Activated CD4-positive, CD25-positive, alpha-beta regulatory T cell treated with anti-CD3 and anti-CD28 coated beads, Interleukin-2, amount 50 U/mL, for 16 hours (primary cell): ENCODE results near the gene PPFIBP1.
"Not testable (repeated sequence)": the region's sequence is repeated elsewhere in the genome, so short reads cannot be mapped to it uniquely, and the experiment has no call there.

Experiments used
- DNase-seq: peaks from one replicate; pipeline ENCODE4 v3.0.0-alpha.2; 2020; ENCODE audit warnings: low read depth, low spot score

The PPFIBP1 gene

DNA sequence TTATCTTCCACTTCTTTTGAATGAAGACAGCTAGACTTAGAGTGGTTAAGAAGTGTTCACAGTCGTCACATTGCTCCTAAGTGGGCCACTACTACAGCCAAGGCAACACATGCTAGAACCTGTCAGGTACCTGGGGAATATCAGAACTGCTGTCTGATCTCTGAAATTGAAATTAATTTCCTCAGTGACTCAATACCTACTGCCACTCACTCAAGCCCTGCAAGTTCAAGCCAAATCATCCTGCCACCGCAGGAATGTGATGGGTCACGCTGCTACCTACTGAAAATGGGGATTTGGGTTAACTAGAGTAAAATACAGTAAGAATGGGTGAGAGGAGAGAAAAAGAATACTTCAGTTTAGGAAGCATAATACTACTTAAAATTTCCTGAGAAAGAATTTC, 67.7 kb downstream of the PPFIBP1 start:
- not testable (repeated sequence) for DNase-seq

DNA sequence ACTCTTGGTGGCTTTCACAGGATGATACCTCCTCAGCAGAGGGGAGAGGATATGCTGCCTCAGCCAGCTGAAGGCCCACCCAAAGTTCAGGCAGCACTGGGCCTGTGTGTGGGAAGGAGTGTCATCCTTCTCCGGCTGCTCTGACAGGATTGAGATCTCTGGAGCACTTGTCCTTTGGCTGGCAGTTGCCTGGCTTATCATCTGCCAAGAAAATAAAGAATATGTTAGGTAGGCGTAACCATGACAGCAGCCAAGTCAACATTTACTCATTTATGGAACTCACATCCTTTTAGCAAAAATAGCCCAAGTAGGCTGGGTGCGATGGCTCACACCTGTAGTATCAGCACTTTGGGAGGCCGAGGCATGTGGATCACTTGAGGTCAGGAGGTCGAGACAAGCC, 68.5 kb downstream of the PPFIBP1 start:
- DNase-seq = no peak

DNA sequence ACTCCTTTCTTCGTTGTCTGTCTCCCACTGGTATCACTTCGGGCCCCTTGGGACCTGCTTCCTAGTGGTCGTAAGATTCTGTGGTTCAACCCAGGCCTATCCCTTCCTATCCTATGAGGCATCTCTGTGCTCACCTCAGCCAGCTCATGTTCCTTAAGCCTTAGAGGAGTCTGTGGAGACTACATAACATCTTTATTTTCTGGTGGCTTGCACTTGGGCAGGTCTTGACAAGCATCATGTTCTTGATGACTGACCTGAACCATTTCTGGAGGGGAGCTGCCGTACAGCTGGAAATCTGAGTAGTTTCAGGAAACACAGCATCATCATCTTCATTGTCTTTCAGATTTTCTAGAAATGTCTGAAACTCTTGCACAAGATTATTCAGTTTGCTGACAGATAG, 69.3 kb downstream of the PPFIBP1 start:
- DNase-seq = no peak

DNA sequence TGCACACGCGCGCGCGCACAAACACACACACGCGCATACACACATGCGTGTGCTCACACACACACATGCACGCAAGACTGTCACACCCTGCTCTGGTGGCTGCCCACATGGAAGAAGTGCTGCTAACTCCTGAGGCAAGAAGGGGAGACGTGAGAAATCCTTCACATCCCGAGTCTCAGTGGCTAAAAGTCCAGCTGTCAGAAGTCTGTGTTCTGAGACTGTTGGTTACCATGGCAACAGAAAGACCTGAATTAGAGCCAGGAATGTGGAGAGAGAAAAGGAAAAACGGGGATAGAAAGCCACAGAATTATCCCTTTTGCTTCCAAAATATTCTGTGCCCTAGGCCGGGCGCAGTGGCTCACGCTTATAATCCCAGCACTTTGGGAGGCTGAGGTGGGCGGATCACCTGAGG, 71.2 kb downstream of the PPFIBP1 start:
- DNase-seq = no peak

DNA sequence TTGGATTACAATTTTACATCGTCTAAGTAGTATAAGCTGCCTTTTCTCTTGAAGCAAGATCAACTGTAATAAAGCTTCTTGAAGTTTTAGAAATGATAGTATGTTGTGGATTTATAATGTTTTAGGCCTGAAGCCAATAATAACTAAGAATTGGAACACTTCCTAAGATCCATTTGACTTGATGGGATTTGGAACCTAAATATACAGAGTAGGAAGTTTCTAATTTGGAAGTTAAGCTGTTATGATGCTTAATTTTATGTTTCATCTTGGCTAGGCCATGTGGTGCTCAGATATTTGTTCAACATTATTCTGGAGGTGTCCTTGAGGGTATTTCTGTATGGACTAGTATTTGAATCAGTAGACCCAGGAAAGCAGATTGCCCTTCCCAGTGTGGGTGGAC, 74.9 kb downstream of the PPFIBP1 start:
- not testable (repeated sequence) for DNase-seq

DNA sequence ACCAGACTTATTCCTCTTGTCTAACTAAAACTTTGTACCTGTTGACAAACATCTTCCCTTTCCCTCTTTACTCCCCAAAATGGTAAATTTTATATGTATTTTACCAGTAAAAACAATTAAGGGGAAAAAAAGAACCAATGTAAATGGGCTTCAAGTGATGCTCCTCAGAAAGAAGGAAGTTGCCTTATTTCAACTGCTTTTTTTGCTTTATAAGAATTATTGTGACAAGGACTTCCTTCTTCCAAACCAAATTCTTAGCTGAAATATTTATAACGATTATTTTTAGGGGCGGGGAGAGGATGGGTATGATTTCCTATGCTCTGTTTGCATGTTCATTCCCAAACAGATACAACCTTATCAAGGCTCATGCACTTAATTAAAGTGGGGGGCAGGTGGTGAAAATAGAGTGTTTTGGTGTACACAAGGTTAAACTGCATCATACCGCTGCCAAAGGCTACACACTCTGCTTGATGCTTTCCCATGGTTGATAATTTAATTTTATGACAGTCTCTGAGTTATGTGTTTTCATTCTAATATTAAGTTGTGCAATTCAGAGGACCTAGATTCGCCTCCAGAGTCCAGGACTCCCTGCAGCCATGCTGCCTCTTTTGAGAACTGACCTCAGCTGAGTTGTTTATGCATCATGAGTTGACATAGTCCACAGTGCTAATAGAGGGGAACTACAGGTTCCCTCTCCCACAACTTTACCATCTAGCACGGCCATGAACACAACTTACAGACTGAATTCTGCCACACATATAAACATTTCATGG, 77.2 kb downstream of the PPFIBP1 start:
- not testable (repeated sequence) for DNase-seq

DNA sequence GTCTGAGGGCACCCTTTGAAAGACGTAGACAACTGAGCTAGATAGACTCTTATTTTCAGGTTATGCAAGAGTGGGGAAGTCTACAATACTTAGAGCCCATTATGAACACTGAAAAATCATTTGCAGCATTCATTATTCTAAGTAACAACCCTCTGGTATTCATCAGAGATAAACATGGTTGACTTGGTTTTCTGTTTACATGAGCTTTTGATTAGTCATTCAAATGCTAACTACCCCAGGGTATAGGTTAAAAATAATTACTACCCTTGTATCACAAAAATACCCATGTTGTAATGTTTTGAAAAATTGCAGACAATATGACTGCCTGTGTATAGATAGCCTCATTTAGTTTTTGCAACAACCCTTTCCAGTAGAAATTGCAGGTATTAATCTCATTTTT, 78.5 kb downstream of the PPFIBP1 start:
- DNase-seq = no peak

DNA sequence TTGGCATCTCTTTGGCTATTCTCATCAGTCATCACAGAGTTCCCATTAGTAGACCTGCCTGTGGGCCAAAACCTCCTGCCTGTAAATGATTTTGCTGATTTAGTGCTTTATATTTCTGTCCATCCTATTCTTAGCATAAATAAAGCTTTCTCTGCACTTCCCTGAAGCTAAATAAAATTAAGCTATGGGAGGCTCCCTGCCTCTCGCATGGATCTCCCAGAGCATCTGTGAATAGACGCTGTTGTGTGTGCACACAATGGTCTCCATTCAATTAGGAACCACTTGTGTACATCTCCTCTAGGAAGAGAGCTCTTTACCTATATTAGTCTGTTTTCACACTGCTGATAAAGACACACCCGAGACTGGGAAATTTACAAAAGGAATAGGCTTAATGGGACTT, 80.4 kb downstream of the PPFIBP1 start:
- no peak for DNase-seq

DNA sequence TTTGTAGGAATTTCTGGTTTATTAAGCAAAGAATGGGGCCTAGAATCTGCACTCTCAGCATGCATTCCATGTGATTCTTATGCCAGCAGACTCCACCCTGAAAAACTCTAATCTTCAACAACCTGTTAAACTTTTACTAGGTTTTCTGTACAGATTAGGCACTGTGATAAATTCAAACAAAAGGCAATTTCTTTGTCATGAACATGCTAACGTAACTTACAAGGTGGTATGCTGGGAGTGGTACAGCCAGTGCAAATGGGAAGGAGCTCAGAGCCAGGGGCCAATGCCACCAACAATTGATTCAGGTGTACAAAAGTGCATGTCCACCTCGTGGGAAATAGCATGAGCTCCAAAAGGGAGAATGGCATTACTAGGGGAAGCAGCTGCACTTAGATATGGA, 83.0 kb downstream of the PPFIBP1 start:
- no peak for DNase-seq

DNA sequence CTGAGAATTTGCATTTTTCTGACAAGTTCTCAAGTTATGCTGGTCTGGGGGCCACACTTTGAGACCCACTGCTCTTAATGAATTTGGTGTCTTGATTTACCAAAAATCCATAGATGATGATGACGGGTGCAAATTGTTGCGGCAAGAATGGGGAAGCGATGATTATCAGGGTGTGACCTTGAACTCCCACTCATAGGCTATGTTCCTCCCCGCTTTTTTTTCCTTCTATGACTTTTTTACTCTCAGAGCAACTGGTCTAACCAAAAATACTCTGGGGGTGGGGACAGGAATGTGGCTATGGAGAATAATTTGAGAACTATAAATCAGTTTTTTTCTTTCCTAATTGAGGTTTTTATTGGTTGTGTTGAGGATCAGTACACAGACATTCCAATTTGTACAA, 83.6 kb downstream of the PPFIBP1 start:
- DNase-seq = no peak

DNA sequence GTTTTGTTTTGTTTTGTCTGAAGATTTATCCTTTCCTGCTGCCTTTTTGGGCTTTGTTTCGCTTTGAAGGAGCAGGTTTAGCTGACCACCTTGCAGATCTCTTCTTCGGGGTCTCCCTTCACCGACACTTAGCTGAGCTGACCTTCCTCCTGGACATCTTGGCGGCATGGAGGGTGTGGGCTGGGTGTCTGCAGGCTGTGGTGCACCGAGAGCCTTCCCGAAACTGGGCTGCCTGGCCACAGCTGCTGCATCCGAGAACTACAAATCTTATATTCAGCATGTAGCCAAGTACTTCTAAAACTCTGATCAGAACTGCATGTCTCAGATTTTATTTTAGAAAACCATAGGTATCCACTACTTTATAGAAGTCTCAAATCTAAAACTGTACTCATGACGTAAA, 84.9 kb downstream of the PPFIBP1 start:
- DNase-seq = no peak

DNA sequence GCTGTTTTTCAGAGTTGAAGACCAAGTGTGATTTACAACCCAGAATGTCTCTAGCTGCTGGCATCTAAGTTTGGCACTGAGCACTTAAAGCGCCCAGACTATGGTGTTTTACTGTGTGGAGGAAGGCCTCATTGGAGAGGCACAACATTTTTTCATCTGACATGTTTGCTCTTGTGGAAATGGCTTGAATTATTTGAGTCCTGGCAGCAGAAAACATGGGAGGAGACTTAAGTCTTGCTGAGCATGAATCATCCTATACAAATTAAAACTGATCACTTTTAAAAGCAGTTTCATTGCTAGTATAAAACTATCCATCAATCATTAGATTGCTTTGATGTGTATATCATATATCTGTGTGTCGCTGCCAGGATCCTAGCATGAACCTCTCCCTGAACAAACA, 86.4 kb downstream of the PPFIBP1 start:
- no peak for DNase-seq

DNA sequence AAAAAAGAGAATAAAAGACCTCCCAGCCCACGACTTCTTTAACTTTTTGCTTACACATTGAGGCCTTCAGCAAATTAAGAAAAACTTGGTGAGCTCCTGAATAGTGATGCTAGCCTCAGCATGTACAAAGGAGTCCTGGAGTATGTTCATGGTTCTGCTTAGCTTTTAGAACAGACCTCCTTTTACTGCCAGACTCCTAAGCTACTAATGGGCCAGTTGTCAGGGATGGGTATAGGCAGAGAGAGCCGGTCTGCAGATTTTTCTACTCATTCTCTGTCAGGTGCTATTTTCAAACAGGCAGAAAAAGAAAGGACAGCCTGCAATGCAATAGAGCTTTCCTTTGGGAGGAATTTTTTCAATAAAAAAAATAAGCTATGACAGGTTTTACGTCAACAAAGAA, 90.4 kb downstream of the PPFIBP1 start:
- DNase-seq = no peak

DNA sequence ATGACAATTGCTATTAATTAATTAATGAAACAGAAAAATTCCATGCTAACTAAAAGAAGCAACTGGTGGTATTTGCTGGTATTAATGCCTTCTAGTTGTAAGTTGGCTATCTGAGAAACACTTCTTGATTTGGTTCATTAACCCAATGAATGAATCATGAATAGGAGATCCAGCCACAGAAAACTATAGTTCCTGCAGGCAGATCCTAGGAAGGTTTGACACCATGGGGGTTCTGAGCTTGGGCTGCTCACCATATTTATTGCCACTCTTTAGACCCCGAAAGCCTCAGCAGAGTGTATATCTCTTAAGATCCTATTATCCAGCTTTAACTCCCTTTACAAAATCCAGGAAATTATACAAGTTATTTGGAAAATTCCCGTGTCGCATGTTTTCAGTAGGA, 90.9 kb downstream of the PPFIBP1 start:
- no peak for DNase-seq

DNA sequence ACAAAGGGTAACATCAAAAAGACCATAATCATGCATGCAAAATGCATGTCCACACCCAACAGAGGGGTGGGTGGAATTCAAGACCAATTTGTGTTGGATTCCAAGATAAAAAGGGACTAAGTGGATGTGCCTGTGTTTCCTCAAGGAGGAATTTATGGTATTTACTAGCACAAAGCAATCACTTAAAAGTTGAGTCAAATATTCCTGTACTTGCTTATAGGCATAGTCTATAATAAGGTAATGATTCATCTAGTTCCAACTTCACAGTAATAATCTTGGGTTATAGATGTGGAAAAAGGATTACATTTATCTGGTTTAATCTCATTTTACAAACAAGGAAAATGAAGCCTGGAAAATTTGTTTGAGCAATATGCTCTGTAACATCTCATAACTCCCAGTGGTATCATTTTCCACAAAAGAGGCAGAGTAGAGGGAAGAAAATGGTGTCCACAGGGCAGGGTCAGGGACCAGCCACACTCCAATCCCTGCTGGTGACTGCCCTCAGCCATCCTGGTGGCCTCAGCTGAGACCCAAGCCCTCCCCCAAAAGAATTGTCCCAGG, 91.4 kb downstream of the PPFIBP1 start:
- no peak for DNase-seq

DNA sequence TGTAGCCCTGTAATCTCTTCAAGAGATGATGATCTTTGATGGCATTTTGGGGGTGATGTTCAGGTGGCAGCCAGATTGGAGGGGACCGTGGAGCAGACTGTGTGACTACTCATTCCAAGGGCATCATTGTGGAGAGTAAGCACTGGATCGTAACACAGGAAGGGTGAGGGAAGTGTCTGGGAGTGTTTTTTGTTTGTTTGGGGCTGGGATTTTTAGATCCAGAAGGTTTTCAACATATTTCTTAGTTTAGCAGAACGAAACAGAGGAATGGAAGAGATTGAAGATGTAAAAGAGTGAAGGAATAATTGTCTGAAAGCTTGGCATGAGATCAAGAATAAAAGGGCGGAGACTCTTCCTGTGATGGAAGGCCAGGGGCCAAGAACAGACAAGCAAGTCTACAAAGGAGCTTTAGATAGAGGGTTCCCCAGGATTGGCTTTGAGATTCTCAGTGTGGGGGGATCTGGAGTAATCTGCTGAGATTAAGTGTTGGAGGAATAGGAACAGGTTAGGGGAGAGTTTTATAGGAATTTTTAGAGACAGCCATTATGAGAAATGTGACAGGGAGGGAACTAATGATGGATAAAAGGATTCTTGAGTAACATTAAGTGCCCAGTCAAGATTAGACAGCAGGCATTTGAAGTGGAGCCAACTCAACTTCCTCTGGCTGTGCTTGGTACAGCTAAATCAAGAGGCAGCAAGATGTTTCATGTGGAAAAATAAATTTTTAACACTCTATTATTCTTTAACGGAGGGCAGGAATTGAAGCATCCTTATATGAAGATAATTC, 92.5 kb downstream of the PPFIBP1 start:
- DNase-seq = no peak

DNA sequence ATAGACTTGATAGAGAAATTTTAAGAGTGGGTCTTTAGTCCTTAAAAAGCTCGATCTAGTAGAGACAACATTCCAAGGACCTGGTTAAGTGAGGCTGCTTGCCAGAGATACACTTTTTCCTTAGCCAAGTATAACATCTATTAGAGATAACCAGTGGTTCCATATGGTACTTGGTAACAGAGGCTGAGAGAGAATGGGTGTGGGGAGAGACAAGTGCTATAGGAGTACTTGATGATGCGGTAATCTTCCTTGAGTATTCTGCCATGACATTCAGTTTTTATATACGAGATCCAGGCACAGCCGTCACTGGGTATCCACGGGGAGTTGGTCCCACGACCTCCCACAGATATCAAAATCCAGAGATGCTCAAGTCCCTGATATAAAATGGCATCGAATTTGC, 94.8 kb downstream of the PPFIBP1 start:
- DNase-seq = no peak

DNA sequence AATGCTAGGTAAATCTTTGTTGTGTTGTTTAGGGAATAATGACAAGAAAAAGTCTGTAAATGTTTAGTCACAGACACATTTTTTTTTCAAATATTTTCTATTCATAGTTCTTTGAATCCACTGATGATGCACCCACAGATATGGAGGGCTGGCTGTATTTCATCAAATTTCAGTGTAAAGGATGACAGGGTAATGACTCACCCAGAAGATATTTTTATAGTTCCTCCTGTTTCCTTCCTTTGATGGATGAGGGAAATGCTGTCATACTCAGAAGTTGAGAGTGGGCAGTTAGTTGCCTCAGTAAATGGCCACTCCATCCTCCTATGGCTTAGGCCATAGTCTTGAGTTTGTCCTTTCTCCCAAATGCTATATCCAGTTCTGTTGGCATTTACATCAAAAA, 95.3 kb downstream of the PPFIBP1 start:
- no peak for DNase-seq

DNA sequence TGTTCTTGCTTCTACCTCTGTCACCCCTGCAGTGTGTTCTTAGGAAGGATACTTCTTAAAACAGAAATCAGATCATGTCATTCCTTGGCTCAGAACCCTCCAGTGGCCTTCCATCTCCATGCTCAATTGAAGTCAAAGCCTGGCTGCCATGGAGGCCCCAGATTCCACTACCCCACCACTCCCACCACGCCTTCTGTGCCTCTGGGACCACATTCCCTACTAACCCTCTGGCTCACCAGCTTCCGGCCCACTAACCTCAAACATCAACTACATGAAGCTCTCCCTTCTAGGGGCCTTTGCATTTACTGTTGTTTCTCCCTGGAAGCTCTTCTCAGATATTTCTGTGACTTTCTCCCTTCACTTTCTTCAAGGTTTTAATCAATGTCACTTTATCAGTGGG, 96.1 kb downstream of the PPFIBP1 start:
- DNase-seq = no peak

DNA sequence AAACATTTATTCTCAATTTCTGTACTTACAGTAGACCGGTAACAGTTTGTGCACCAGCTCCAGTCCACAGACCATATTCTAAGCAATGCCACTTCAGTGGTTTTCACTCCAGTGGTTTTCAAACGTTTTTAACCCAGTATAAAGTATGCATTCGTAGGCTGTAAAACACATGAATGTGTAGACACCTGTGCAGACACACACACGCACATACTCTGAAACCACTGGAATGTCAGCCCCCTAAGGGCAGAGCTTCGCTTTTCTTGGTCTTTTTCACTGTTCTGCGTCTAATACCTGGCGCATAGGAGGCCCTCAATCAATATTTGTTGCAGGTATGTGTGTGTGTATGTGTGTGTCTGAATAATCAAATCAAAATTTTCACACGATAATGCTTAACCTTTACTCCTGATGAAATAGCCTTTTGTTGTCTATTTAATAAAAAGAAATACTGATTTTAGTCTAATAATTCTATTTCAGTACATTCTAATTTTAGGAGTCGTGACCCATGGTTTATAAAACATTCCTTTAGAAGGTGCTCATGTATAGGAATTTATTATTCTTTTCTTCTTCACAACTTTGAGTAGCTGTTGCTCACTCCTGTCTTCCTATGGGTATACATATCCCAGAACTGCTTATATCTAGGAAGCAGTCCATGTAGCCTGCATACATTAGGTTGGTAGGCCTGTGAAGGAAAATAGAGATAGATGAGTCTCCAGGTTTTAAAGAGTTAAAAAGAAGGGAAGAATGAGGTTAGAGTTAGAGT, 98.6 kb downstream of the PPFIBP1 start:
- DNase-seq = no peak

DNA sequence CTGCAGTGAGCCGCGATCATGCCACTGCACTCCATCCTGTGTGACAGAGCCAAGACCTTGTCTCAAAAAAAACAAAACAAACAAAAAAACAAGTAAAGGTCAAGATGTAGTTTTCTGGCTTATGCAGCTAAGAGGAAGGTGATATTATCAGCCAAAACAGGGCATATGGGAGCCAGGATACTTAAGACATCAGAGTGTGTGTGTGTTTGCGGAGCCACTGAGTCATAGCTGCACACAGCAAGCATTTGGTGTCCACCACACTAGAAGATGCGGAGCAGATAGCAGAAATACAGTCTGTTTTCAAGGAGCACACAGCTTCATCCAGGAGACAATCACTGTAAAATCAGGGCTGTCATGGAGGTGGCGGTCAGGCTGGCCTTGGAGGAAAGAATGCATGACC, 99.6 kb downstream of the PPFIBP1 start:
- DNase-seq = no peak

DNA sequence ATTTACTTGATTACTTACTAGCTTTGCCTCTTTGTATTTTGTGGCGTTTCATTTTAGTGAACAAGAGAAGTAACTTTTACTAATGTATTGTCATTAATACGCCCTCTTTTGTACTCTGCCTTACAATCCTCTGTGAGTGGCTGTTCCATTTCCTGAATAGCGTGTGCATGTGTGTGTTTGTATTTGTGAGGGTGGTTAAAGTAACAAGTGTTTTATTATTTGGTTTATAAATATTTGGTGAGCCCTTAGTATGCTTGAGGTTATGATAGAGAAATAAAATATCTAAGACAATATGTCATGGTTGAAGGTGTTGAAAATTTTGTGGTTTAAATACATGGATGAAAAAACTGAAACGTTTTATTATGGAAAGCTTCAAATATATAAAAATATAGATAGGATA, 100.6 kb downstream of the PPFIBP1 start:
- no peak for DNase-seq
